ENCODE data around the gene PRKCB.

DNA sequence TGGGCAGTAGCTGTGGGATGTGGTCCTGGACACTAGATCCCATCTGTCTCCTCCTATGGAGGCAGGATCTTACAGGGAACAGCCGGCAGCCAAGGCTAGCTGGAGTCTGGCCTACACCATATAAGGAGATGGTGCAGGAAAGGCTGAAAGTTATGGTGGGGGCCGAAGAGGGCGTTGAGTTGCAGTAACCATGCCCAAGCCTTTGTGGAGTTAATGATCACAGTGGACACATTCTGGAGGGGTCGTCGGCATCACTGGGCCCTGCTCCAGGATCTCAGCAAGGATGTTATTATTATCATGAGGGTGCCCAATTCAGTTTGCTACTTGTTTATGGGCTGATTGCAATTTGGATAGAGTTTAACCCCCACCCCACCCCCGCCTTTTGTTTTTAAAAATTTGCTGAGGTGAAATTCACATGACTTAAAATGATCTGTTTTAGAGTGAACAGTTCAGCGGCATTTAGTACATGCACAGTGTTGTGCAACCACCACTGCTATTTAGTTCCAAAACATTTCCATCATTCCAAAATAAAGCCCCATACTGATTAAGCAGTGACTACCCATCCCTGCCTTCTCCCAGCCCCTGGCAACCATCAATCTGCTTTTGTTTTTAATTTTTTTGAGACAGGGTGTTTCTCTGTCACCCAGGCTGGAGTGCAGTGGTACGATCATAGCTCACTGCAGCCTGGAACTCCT is 236.0 kb downstream of the PRKCB start:
- no peak for TF ChIP-seq CTCF (IDR thresholded peaks at IDR 0.05; ENCODE audit: low read depth, low read length)
- TF ChIP-seq EZH2phosphoT487 (IDR thresholded peaks at IDR 0.05; ENCODE audit: low read depth), result no peak

All from OCI-LY3 (cell line).